ENCODE results near the gene CNOT10.

The CNOT10 gene

GRCh38 chr3:32685543-32686185 is 676 bp downstream of the CNOT10 start:
- TF ChIP-seq YY1 (IDR thresholded peaks at IDR 0.05; ENCODE audit: low read depth) = no peak
- TF ChIP-seq RAD21 (IDR thresholded peaks at IDR 0.05; ENCODE audit: low read depth) = no peak
- no peak for TF ChIP-seq TEAD4 (IDR thresholded peaks at IDR 0.05)
- TF ChIP-seq MAX (IDR thresholded peaks at IDR 0.05) = no peak
- no peak for TF ChIP-seq EP300 (IDR thresholded peaks at IDR 0.05; ENCODE audit: borderline replicate concordance)

- TF ChIP-seq EGR1 (IDR thresholded peaks at IDR 0.05) = no peak
- no peak for TF ChIP-seq FOXM1 (IDR thresholded peaks at IDR 0.05; ENCODE audit: borderline replicate concordance, low read depth)
- TF ChIP-seq TEAD4 (IDR thresholded peaks at IDR 0.05) = no peak
- no peak for TF ChIP-seq REST (IDR thresholded peaks at IDR 0.05; ENCODE audit: low read depth)
- no peak for TF ChIP-seq TAF1 (IDR thresholded peaks at IDR 0.05; ENCODE audit: low read depth)
- no peak for TF ChIP-seq CREB1 (IDR thresholded peaks at IDR 0.05; ENCODE audit: low read depth)
- TF ChIP-seq RAD21 (IDR thresholded peaks at IDR 0.05; ENCODE audit: low read depth) = no peak
- TF ChIP-seq EP300 (IDR thresholded peaks at IDR 0.05; ENCODE audit: borderline replicate concordance) = no peak
Observed at GRCh38 chr3:32686713-32687112, 1.7 kb downstream of the CNOT10 start.

GRCh38 chr3:32691847-32692246 is 6.9 kb downstream of the CNOT10 start:
- TF ChIP-seq YY1 (IDR thresholded peaks at IDR 0.05; ENCODE audit: low read depth) (no peak), TAF1 (IDR thresholded peaks at IDR 0.05; ENCODE audit: low read depth) (no peak), ZBTB7A (IDR thresholded peaks at IDR 0.05; ENCODE audit: low read depth) (no peak), MAX (IDR thresholded peaks at IDR 0.05) (no peak), FOXM1 (IDR thresholded peaks at IDR 0.05; ENCODE audit: borderline replicate concordance, low read depth) (no peak), EP300 (IDR thresholded peaks at IDR 0.05; ENCODE audit: borderline replicate concordance) (no peak), RAD21 (IDR thresholded peaks at IDR 0.05; ENCODE audit: low read depth) (no peak), CREB1 (IDR thresholded peaks at IDR 0.05; ENCODE audit: low read depth) (no peak), EGR1 (IDR thresholded peaks at IDR 0.05) (no peak), TCF12 (IDR thresholded peaks at IDR 0.05; ENCODE audit: low read depth) (no peak)

- no peak for TF ChIP-seq TCF12 (IDR thresholded peaks at IDR 0.05; ENCODE audit: low read depth)
- no peak for TF ChIP-seq CREB1 (IDR thresholded peaks at IDR 0.05; ENCODE audit: low read depth)
Observed at GRCh38 chr3:32696523-32696922, 11.5 kb downstream of the CNOT10 start.

GRCh38 chr3:32698506-32698905 is 13.5 kb downstream of the CNOT10 start:
- TF ChIP-seq EGR1 (IDR thresholded peaks at IDR 0.05) (no peak), FOXM1 (IDR thresholded peaks at IDR 0.05; ENCODE audit: borderline replicate concordance, low read depth) (no peak), RAD21 (IDR thresholded peaks at IDR 0.05; ENCODE audit: low read depth) (no peak), ZBTB7A (IDR thresholded peaks at IDR 0.05; ENCODE audit: low read depth) (no peak), CEBPB (IDR thresholded peaks at IDR 0.05) (no peak), YY1 (IDR thresholded peaks at IDR 0.05; ENCODE audit: low read depth) (no peak), USF1 (IDR thresholded peaks at IDR 0.05) (no peak), TAF1 (IDR thresholded peaks at IDR 0.05; ENCODE audit: low read depth) (no peak)

- TF ChIP-seq ZBTB7A (IDR thresholded peaks at IDR 0.05; ENCODE audit: low read depth) (no peak), TCF12 (IDR thresholded peaks at IDR 0.05; ENCODE audit: low read depth) (no peak), EP300 (IDR thresholded peaks at IDR 0.05; ENCODE audit: borderline replicate concordance) (no peak), FOXM1 (IDR thresholded peaks at IDR 0.05; ENCODE audit: borderline replicate concordance, low read depth) (no peak), MAX (IDR thresholded peaks at IDR 0.05) (no peak), EGR1 (IDR thresholded peaks at IDR 0.05) (no peak), TAF1 (IDR thresholded peaks at IDR 0.05; ENCODE audit: low read depth) (no peak), YY1 (IDR thresholded peaks at IDR 0.05; ENCODE audit: low read depth) (no peak), USF1 (IDR thresholded peaks at IDR 0.05) (no peak)
Observed at GRCh38 chr3:32699429-32699828, 14.4 kb downstream of the CNOT10 start.

GRCh38 chr3:32700244-32700643 is 15.3 kb downstream of the CNOT10 start:
- TF ChIP-seq TCF12 (IDR thresholded peaks at IDR 0.05; ENCODE audit: low read depth) = no peak
- no peak for TF ChIP-seq TEAD4 (IDR thresholded peaks at IDR 0.05)
- TF ChIP-seq MAX (IDR thresholded peaks at IDR 0.05) = no peak
- no peak for TF ChIP-seq TAF1 (IDR thresholded peaks at IDR 0.05; ENCODE audit: low read depth)
- TF ChIP-seq CEBPB (IDR thresholded peaks at IDR 0.05) = no peak
- no peak for TF ChIP-seq RAD21 (IDR thresholded peaks at IDR 0.05; ENCODE audit: low read depth)
- no peak for TF ChIP-seq ZBTB7A (IDR thresholded peaks at IDR 0.05; ENCODE audit: low read depth)
- no peak for TF ChIP-seq NFIC (IDR thresholded peaks at IDR 0.05)
- no peak for TF ChIP-seq REST (IDR thresholded peaks at IDR 0.05; ENCODE audit: low read depth)
- TF ChIP-seq EGR1 (IDR thresholded peaks at IDR 0.05) = no peak
- no peak for TF ChIP-seq EP300 (IDR thresholded peaks at IDR 0.05; ENCODE audit: borderline replicate concordance)
- TF ChIP-seq CREB1 (IDR thresholded peaks at IDR 0.05; ENCODE audit: low read depth) = no peak
- no peak for TF ChIP-seq USF1 (IDR thresholded peaks at IDR 0.05)
- TF ChIP-seq YY1 (IDR thresholded peaks at IDR 0.05; ENCODE audit: low read depth) = no peak
- no peak for TF ChIP-seq FOXM1 (IDR thresholded peaks at IDR 0.05; ENCODE audit: borderline replicate concordance, low read depth)
